K562 (cell line): Measurements from ENCODE around the gene AGR3. TPM values are rescaled to one million over a fixed set of nuclear protein-coding genes. Genes with fewer than 3 reads are reported as not detected.

Experiments used
- ATAC-seq: fragments of 200-7000 bp; cut with Tn5 transposase; 3 replicates; pipeline ENCODE4 v1.9.1; 2020; ENCODE audit warnings: moderate library complexity
- BruUV-seq: library from RNA; stranded (reverse); fragments of 400-500 nt; replicated peaks from 2 replicates; lab custom pipeline; 2021; lab: Mats Ljungman, UMichigan
- CTCF ChIA-PET: fragments of 300-600 bp; formaldehyde crosslinking; extraction: SDS; loops from one replicate; lab custom pipeline; 2021; ENCODE audit warnings: low intra/inter-chr PET ratio; lab: Yijun Ruan, JAX
- POLR2A ChIA-PET: fragments of 300-600, 350-650 bp; sonication (Branson Sonifier 250); formaldehyde crosslinking; extraction: SDS; loops from one replicate; lab custom pipeline; 2021; ENCODE audit warnings: antibody characterized with exemption, inconsistent platforms; lab: Yijun Ruan, JAX
- DNase-seq, 4 experiments: peaks; one replicate each; pipeline versions ENCODE4 v3.0.0 to v3.0.0-alpha.2; 2011 to 2018; ENCODE audit warnings: low spot score in 3 of 4, mixed read lengths in 3 of 4; ENCODE audit errors: extremely low read depth in 1 of 4
- FAIRE-seq: peaks from 2 replicates; lab custom pipeline; 2011; peaks lifted over from hg19 to GRCh38; lab: Jason Lieb, UNC
- H2AFZ ChIP-seq: 2 replicates; pipeline ENCODE4 v1.6.0; 2011; ENCODE audit warnings: low read depth, low read length, control low read depth, inconsistent platforms
- H3K27ac ChIP-seq: fragments of 200-600 bp; 3 replicates; pipeline ENCODE4 v1.8.0; 2011; ENCODE audit warnings: low read depth, mild to moderate bottlenecking, control low read depth, inconsistent platforms, low read length, moderate library complexity, mixed read lengths; ENCODE audit errors: extremely low read depth
- H3K27me3 ChIP-seq, 2 experiments: fragments of 300-600 bp in 1 of 2; 2 replicates in 1 of 2; 3 replicates in 1 of 2; pipeline versions ENCODE4 v1.6.0 to v1.8.0; 2011; ENCODE audit warnings: inconsistent platforms in 2 of 2, low read length in 2 of 2, mild to moderate bottlenecking in 1 of 2, mixed read lengths in 1 of 2, moderate library complexity in 1 of 2; ENCODE audit not compliant: control insufficient read depth in 2 of 2, insufficient read depth in 2 of 2
- H3K36me3 ChIP-seq: fragments of 300-600 bp; 3 replicates; pipeline ENCODE4 v1.8.0; 2011; ENCODE audit warnings: mild to moderate bottlenecking, low read length, inconsistent platforms; ENCODE audit not compliant: control insufficient read depth, insufficient read depth
- H3K4me1 ChIP-seq, 2 experiments: fragments of 200-600 bp in 1 of 2; replicated peaks in 1 of 2; 2 replicates in 1 of 2; 3 replicates in 1 of 2; pipeline versions ENCODE4 v1.5.1 to v1.8.0; 2011; ENCODE audit warnings: inconsistent platforms in 2 of 2, low read length in 2 of 2, mild to moderate bottlenecking in 1 of 2, mixed read lengths in 1 of 2, moderate library complexity in 1 of 2; ENCODE audit not compliant: control insufficient read depth in 2 of 2, insufficient read depth in 2 of 2
- H3K4me2 ChIP-seq: 2 replicates; pipeline ENCODE4 v1.6.1; 2011; ENCODE audit warnings: low read length, control low read depth, inconsistent platforms, mixed read lengths; ENCODE audit not compliant: insufficient read depth
- H3K4me3 ChIP-seq: fragments of 200-600 bp; sonication (generic), shearing (Covaris generic); 2 replicates; pipeline ENCODE4 v1.5.1; 2016; ENCODE audit warnings: control low read depth, inconsistent platforms
- H3K79me2 ChIP-seq: fragments of 200-600 bp; 3 replicates; pipeline ENCODE4 v1.8.0; 2011; ENCODE audit warnings: low read length, inconsistent platforms; ENCODE audit not compliant: control insufficient read depth, insufficient read depth
- H3K9ac ChIP-seq, 2 experiments: 2 replicates each; pipeline versions ENCODE4 v1.6.0 to v1.6.1; 2011; ENCODE audit warnings: low read depth in 2 of 2, low read length in 2 of 2, control low read depth in 1 of 2, inconsistent platforms in 1 of 2, mild to moderate bottlenecking in 1 of 2, mixed read lengths in 1 of 2; ENCODE audit not compliant: insufficient read depth in 1 of 2
- H3K9me1 ChIP-seq: one replicate; pipeline ENCODE4 v1.6.0; 2011; ENCODE audit warnings: inconsistent platforms, mild to moderate bottlenecking, low read length, moderate library complexity; ENCODE audit not compliant: control insufficient read depth, insufficient read depth
- H3K9me3 ChIP-seq: replicated peaks from 2 replicates; pipeline ENCODE4 v1.5.1; 2011; ENCODE audit warnings: low read depth, low read length, inconsistent platforms; ENCODE audit not compliant: control insufficient read depth, insufficient read depth
- H4K20me1 ChIP-seq: replicated peaks from 2 replicates; pipeline ENCODE4 v1.6.1; 2011; ENCODE audit warnings: low read length, inconsistent platforms, mixed read lengths; ENCODE audit not compliant: control insufficient read depth, insufficient read depth
- ATF7 ChIP-seq: fragments of 450-650 bp; IDR thresholded peaks from 2 replicates; pipeline ENCODE4 v1.7.1; 2014; ENCODE audit warnings: mild to moderate bottlenecking, moderate library complexity
- CTCFL ChIP-seq: IDR thresholded peaks from 2 replicates; pipeline ENCODE4 v1.6.1; 2011; ENCODE audit warnings: borderline replicate concordance, low read depth, mild to moderate bottlenecking, moderate library complexity, low read length; ENCODE audit not compliant: insufficient read depth, poor library complexity, severe bottlenecking
- E2F5 ChIP-seq: sonication (generic); formaldehyde crosslinking; IDR thresholded peaks from 2 replicates; pipeline ENCODE4 v1.8.0; 2022; ENCODE audit warnings: mild to moderate bottlenecking, missing genetic modification reagents
- ELF1 ChIP-seq: fragments of 200-800 bp; sonication (Bioruptor generic); IDR thresholded peaks from 2 replicates; pipeline ENCODE4 v1.6.1; 2016; ENCODE audit warnings: missing genetic modification characterization, missing compliant biosample characterization
- PML ChIP-seq: IDR thresholded peaks from 2 replicates; pipeline ENCODE4 v1.6.1; 2012; ENCODE audit warnings: low read length, inconsistent platforms
- TRIM24 ChIP-seq, 2 experiments: fragments of 450-650 bp; IDR thresholded peaks; 2 replicates each; pipeline ENCODE4 v1.6.1; 2016
- ZNF589 ChIP-seq: fragments of 200-800 bp; sonication (Bioruptor generic); IDR thresholded peaks from 2 replicates; pipeline ENCODE4 v1.6.1; 2016; ENCODE audit warnings: low read depth, missing genetic modification characterization, missing compliant biosample characterization
- WGBS: fragments of 100-300 bp; shearing (Covaris generic); methylation state at CpG from one replicate; pipeline ENCODE4 v1.1.6; 2016; ENCODE audit warnings: low coverage, mixed read lengths; ENCODE audit not compliant: insufficient coverage; ENCODE audit errors: missing lambda C conversion rate; 5-methylcytosine and 5-hydroxymethylcytosine counted together
- in situ Hi-C: fragments of 300-500 bp; cut with MboI; formaldehyde crosslinking; loops from 4 replicates; pipeline ENCODE4 v1.15.0; 2018; ENCODE audit warnings: inconsistent platforms, mixed read lengths
- intact Hi-C: fragments of 100-400 bp; cut with micrococcal nuclease; formaldehyde crosslinking; loops from 2 replicates; pipeline ENCODE4 v1.14.2; 2022
- polyA plus RNA-seq, 8 experiments: library from polyadenylated mRNA; depleted of rRNA in 4 of 8; stranded (reverse) in 5 of 8; unstranded in 3 of 8; fragments of >200 nt; fragmentation: Nextera tagmentation in 2 of 8; fragmentation: Illumina TruSeq in 1 of 8; extraction: Ambion mirVana in 2 of 8; extraction: Trizol in 1 of 8; gene quantifications; 2 replicates each; pipeline versions ENCODE4 v1.2.1 to v1.2.3, GENCODE V29; 2011 to 2014; ENCODE audit warnings: inconsistent platforms in 1 of 8, missing spikeins in 1 of 8
- total RNA-seq, 7 experiments: library from RNA; depleted of rRNA in 6 of 7; stranded (reverse); fragments of >200 nt in 6 of 7; fragmentation: Illumina TruSeq in 2 of 7; extraction: Trizol in 2 of 7; gene quantifications; 2 replicates each; pipeline versions ENCODE4 v1.2.1 to v1.2.3, GENCODE V29; 2011 to 2021; ENCODE audit warnings: low replicate concordance in 1 of 7
- TF ChIP-seq, protein P1 (sequence below), 2 experiments: fragments of 450-650 bp; IDR thresholded peaks; 2 replicates each; pipeline ENCODE4 v1.6.1; 2016
- TF ChIP-seq, protein P2 (sequence below): sonication (generic); formaldehyde crosslinking; IDR thresholded peaks from 2 replicates; pipeline ENCODE4 v1.8.0; 2022; ENCODE audit warnings: mild to moderate bottlenecking, missing genetic modification reagents
- TF ChIP-seq, protein P3 (sequence below): fragments of 250-450 bp; sonication (Bioruptor Pico); IDR thresholded peaks from 2 replicates; pipeline ENCODE4 v1.4.0; 2020; ENCODE audit warnings: mild to moderate bottlenecking, moderate library complexity

Gene AGR3
- total and polyA plus RNA-seq, 9 of the 15 experiments (the other 6 are each of a cell fraction or from before 2014, with no cell fraction given) = not detected

DNA sequence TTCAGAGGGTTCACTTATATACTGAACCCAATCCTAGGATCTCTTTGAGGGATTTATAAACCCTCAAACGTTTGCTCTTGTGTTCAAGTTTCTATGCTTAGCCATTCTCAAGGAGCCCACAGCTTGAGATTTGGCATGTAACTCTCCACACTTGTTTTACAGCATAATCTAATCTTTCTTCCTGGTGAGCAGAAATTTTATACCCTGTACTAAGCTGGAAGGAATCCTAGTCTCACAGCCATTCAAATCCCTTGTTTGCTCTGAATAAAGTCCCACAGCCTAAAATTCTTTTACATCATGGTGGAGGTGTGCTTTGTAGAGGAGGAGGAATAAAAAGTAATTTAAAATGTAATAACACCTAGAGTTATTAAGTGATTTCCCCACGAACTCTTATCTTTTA is 71.7 kb downstream of the AGR3 start:
- FAIRE-seq (no peak), ATAC-seq (no peak), DNase-seq (no peak)
- H3K4me2 ChIP-seq = no peak overlapping the region
- in situ Hi-C loops = no loop called here
- H4K20me1 ChIP-seq = no peaks in the 10 kb centered on the region
- no peaks in the 10 kb centered on the region for H3K9me1 ChIP-seq
- 3% methylated on average over 2 of the region's 2 CpGs for WGBS
- H3K36me3 ChIP-seq = no peaks in the 10 kb centered on the region
- H3K4me3 ChIP-seq = no peak overlapping the region
- ChIA-PET POLR2A (interaction anchor here (1.1 kb wide), 1 partner anchor 11 kb away, joined by 3 read pairs; no protein-coding TSS in a partner anchor), CTCF (no interaction called here)
- H3K4me1 ChIP-seq = no peaks in the 10 kb centered on the region
- BruUV-seq = no TSS peak
- no peak overlapping the region for H3K9ac ChIP-seq
- intact Hi-C loops = no loop called here
- no peaks in the 10 kb centered on the region for H3K79me2 ChIP-seq
- no peaks in the 10 kb centered on the region for H3K9me3 ChIP-seq
- no peak overlapping the region for H2AFZ ChIP-seq
- no peak overlapping the region for H3K27ac ChIP-seq
- peaks cover 2 to 4% of the 10 kb centered on the region in 2 experiments; a peak in 3 of 5 replicates for H3K27me3 ChIP-seq
- TF ChIP-seq, protein P1, sequence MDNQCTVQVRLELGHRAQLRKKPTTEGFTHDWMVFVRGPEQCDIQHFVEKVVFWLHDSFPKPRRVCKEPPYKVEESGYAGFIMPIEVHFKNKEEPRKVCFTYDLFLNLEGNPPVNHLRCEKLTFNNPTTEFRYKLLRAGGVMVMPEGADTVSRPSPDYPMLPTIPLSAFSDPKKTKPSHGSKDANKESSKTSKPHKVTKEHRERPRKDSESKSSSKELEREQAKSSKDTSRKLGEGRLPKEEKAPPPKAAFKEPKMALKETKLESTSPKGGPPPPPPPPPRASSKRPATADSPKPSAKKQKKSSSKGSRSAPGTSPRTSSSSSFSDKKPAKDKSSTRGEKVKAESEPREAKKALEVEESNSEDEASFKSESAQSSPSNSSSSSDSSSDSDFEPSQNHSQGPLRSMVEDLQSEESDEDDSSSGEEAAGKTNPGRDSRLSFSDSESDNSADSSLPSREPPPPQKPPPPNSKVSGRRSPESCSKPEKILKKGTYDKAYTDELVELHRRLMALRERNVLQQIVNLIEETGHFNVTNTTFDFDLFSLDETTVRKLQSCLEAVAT (IDR thresholded peaks at IDR 0.05) = no peak
- no peak for TF ChIP-seq ZNF589
- TF ChIP-seq, protein P2, sequence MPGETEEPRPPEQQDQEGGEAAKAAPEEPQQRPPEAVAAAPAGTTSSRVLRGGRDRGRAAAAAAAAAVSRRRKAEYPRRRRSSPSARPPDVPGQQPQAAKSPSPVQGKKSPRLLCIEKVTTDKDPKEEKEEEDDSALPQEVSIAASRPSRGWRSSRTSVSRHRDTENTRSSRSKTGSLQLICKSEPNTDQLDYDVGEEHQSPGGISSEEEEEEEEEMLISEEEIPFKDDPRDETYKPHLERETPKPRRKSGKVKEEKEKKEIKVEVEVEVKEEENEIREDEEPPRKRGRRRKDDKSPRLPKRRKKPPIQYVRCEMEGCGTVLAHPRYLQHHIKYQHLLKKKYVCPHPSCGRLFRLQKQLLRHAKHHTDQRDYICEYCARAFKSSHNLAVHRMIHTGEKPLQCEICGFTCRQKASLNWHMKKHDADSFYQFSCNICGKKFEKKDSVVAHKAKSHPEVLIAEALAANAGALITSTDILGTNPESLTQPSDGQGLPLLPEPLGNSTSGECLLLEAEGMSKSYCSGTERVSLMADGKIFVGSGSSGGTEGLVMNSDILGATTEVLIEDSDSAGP (CRISPR knock-in tag) = no peak
- TF ChIP-seq, protein P3, sequence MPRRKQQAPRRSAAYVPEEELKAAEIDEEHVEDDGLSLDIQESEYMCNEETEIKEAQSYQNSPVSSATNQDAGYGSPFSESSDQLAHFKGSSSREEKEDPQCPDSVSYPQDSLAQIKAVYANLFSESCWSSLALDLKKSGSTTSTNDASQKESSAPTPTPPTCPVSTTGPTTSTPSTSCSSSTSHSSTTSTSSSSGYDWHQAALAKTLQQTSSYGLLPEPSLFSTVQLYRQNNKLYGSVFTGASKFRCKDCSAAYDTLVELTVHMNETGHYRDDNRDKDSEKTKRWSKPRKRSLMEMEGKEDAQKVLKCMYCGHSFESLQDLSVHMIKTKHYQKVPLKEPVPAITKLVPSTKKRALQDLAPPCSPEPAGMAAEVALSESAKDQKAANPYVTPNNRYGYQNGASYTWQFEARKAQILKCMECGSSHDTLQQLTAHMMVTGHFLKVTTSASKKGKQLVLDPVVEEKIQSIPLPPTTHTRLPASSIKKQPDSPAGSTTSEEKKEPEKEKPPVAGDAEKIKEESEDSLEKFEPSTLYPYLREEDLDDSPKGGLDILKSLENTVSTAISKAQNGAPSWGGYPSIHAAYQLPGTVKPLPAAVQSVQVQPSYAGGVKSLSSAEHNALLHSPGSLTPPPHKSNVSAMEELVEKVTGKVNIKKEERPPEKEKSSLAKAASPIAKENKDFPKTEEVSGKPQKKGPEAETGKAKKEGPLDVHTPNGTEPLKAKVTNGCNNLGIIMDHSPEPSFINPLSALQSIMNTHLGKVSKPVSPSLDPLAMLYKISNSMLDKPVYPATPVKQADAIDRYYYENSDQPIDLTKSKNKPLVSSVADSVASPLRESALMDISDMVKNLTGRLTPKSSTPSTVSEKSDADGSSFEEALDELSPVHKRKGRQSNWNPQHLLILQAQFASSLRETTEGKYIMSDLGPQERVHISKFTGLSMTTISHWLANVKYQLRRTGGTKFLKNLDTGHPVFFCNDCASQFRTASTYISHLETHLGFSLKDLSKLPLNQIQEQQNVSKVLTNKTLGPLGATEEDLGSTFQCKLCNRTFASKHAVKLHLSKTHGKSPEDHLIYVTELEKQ = no peak
- no peak for TF ChIP-seq E2F5 (CRISPR knock-in tag)
- no peak for TF ChIP-seq ATF7
- TF ChIP-seq CTCFL = no peak
- TF ChIP-seq TRIM24 (IDR thresholded peaks at IDR 0.05) = no peak
- no peak for TF ChIP-seq PML
- TF ChIP-seq ELF1 (tag) = no peak
